Measurements from ENCODE around the gene GCNT1. TPM values are rescaled to one million over a fixed set of nuclear protein-coding genes. Genes with fewer than 3 reads are reported as not detected.

Gene GCNT1
- total RNA-seq, 1 donor from 2014 or later: 8.0 TPM

- TF ChIP-seq, protein P1, sequence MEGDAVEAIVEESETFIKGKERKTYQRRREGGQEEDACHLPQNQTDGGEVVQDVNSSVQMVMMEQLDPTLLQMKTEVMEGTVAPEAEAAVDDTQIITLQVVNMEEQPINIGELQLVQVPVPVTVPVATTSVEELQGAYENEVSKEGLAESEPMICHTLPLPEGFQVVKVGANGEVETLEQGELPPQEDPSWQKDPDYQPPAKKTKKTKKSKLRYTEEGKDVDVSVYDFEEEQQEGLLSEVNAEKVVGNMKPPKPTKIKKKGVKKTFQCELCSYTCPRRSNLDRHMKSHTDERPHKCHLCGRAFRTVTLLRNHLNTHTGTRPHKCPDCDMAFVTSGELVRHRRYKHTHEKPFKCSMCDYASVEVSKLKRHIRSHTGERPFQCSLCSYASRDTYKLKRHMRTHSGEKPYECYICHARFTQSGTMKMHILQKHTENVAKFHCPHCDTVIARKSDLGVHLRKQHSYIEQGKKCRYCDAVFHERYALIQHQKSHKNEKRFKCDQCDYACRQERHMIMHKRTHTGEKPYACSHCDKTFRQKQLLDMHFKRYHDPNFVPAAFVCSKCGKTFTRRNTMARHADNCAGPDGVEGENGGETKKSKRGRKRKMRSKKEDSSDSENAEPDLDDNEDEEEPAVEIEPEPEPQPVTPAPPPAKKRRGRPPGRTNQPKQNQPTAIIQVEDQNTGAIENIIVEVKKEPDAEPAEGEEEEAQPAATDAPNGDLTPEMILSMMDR (IDR thresholded peaks at IDR 0.05): no peak
- no peak overlapping the region for H3K4me3 Mint-ChIP-seq (ENCODE audit: unreplicated experiment)
- H3K4me1 Mint-ChIP-seq (ENCODE audit: unreplicated experiment): peaks cover 3% of the 10 kb centered on the region
- H3K27ac Mint-ChIP-seq (ENCODE audit: unreplicated experiment): no peak overlapping the region
- no peaks in the 10 kb centered on the region for H3K36me3 Mint-ChIP-seq (ENCODE audit: unreplicated experiment)
- no peaks in the 10 kb centered on the region for H3K27me3 Mint-ChIP-seq (ENCODE audit: unreplicated experiment)
- DNase-seq (ENCODE audit: extremely low spot score, unreplicated experiment): no peak
- H3K9me3 Mint-ChIP-seq (ENCODE audit: unreplicated experiment): no peaks in the 10 kb centered on the region
These were observed 66.2 kb downstream of the GCNT1 start for GRCh38 chr9:76525196-76525595.

GRCh38 chr9:76526026-76526425 is 67.0 kb downstream of the GCNT1 start:
- no peaks in the 10 kb centered on the region for H3K9me3 Mint-ChIP-seq (ENCODE audit: unreplicated experiment)
- no peak overlapping the region for H3K27ac Mint-ChIP-seq (ENCODE audit: unreplicated experiment)
- no peaks in the 10 kb centered on the region for H3K36me3 Mint-ChIP-seq (ENCODE audit: unreplicated experiment)
- no peaks in the 10 kb centered on the region for H3K27me3 Mint-ChIP-seq (ENCODE audit: unreplicated experiment)
- no peak for DNase-seq (ENCODE audit: extremely low spot score, unreplicated experiment)
- H3K4me3 Mint-ChIP-seq (ENCODE audit: unreplicated experiment): no peak overlapping the region
- TF ChIP-seq, protein P1 (IDR thresholded peaks at IDR 0.05): no peak
- H3K4me1 Mint-ChIP-seq (ENCODE audit: unreplicated experiment): peaks cover 10% of the 10 kb centered on the region

DNA sequence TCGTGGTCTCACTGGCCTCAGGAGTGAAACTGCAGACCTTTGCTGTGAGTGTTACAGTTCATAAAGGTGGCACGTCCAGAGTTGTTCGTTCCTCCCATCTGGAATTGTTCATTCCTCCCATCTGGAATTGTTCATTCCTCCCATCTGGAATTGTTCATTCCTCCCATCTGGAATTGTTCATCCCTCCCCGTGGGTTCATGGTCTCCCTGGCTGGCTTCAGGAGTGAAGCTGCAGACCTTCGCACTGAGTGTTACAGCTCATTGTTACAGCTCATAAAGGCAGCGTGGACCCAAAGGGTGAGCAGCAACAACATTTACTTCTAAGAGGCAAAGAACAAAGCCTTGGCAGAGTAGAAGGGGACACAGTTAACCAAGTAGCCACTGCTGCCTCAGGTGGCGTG is 69.1 kb downstream of the GCNT1 start:
- no peaks in the 10 kb centered on the region for H3K9me3 Mint-ChIP-seq (ENCODE audit: unreplicated experiment)
- no peak for DNase-seq (ENCODE audit: extremely low spot score, unreplicated experiment)
- TF ChIP-seq, protein P1 (IDR thresholded peaks at IDR 0.05): no peak
- H3K4me1 Mint-ChIP-seq (ENCODE audit: unreplicated experiment): peaks cover 19% of the 10 kb centered on the region
- H3K27me3 Mint-ChIP-seq (ENCODE audit: unreplicated experiment): no peaks in the 10 kb centered on the region
- H3K36me3 Mint-ChIP-seq (ENCODE audit: unreplicated experiment): no peaks in the 10 kb centered on the region
- H3K27ac Mint-ChIP-seq (ENCODE audit: unreplicated experiment): no peak overlapping the region
- no peak overlapping the region for H3K4me3 Mint-ChIP-seq (ENCODE audit: unreplicated experiment)

DNA sequence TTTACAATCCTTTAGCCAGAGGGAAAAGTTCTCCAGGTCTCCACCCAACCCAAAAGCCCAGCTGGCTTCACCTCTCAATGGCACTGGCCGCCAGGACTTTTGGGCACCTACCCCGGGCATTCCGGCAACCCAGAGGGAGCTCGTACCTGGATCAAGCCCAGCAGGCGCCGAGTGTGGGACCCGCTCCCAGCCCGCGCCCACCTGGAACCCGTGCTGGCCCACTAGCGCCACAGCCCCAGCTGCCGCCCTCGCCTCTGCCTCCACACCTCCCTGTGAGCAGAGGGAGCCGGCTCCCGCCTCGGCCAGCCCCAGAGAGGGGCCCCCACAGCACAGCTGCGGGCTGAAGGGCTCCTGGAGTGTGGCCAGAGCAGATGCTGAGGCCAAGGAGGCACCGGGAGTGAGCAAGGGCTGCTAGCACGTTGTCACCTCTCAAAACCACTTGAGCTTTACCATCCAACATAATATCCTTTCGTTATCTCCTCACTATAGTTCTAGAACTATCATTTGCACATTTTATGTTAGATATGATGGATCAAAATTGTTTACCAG is 69.7 kb downstream of the GCNT1 start:
- DNase-seq (ENCODE audit: extremely low spot score, unreplicated experiment): no peak
- H3K4me1 Mint-ChIP-seq (ENCODE audit: unreplicated experiment): peaks cover 26% of the 10 kb centered on the region
- no peaks in the 10 kb centered on the region for H3K9me3 Mint-ChIP-seq (ENCODE audit: unreplicated experiment)
- H3K4me3 Mint-ChIP-seq (ENCODE audit: unreplicated experiment): no peak overlapping the region
- H3K27ac Mint-ChIP-seq (ENCODE audit: unreplicated experiment): no peak overlapping the region
- TF ChIP-seq, protein P1 (IDR thresholded peaks at IDR 0.05): no peak
- H3K36me3 Mint-ChIP-seq (ENCODE audit: unreplicated experiment): no peaks in the 10 kb centered on the region
- no peaks in the 10 kb centered on the region for H3K27me3 Mint-ChIP-seq (ENCODE audit: unreplicated experiment)

- TF ChIP-seq, protein P1 (IDR thresholded peaks at IDR 0.05): no peak
- peaks cover 33% of the 10 kb centered on the region for H3K4me1 Mint-ChIP-seq (ENCODE audit: unreplicated experiment)
- H3K27me3 Mint-ChIP-seq (ENCODE audit: unreplicated experiment): no peaks in the 10 kb centered on the region
- no peak overlapping the region for H3K4me3 Mint-ChIP-seq (ENCODE audit: unreplicated experiment)
- H3K9me3 Mint-ChIP-seq (ENCODE audit: unreplicated experiment): no peaks in the 10 kb centered on the region
- H3K36me3 Mint-ChIP-seq (ENCODE audit: unreplicated experiment): no peaks in the 10 kb centered on the region
- H3K27ac Mint-ChIP-seq (ENCODE audit: unreplicated experiment): no peak overlapping the region
- no peak for DNase-seq (ENCODE audit: extremely low spot score, unreplicated experiment)
These were observed 70.7 kb downstream of the GCNT1 start for GRCh38 chr9:76529653-76530052.

Data from osteocyte (in vitro differentiated cells).